OCI-LY1 (cell line): ENCODE measurements around the gene PNPLA7.
"Not testable (repeated sequence)": the region's sequence is repeated elsewhere in the genome, so short reads cannot be mapped to it uniquely, and the experiment has no call there.

ENCODE experiments used
- H2AFZ ChIP-seq: fragments of 200-600 bp; sonication (generic), shearing (Covaris generic); 2 replicates; pipeline ENCODE4 v1.6.0; 2014; ENCODE audit warnings: antibody characterized with exemption, mild to moderate bottlenecking, low read length
- H3F3A ChIP-seq: fragments of 200-600 bp; sonication (generic), shearing (Covaris generic); 2 replicates; pipeline ENCODE4 v1.6.0; 2014; ENCODE audit warnings: mild to moderate bottlenecking, antibody characterized with exemption, low read length, moderate library complexity; ENCODE audit not compliant: insufficient read depth
- H3K27ac ChIP-seq: fragments of 200-600 bp; sonication (generic); 2 replicates; pipeline ENCODE4 v1.5.1; 2014; ENCODE audit warnings: low read length, mixed run types, mild to moderate bottlenecking, low read depth; ENCODE audit not compliant: poor library complexity, severe bottlenecking
- H3K27me3 ChIP-seq: fragments of 200-600 bp; sonication (generic); 2 replicates; pipeline ENCODE4 v1.6.0; 2014; ENCODE audit warnings: antibody characterized with exemption, mild to moderate bottlenecking, low read length, moderate library complexity; ENCODE audit not compliant: insufficient read depth
- H3K36me3 ChIP-seq: fragments of 200-600 bp; sonication (generic); 2 replicates; pipeline ENCODE4 v1.6.1; 2014; ENCODE audit warnings: mild to moderate bottlenecking, antibody characterized with exemption, low read length, moderate library complexity, mixed read lengths; ENCODE audit not compliant: insufficient read depth
- H3K4me1 ChIP-seq: fragments of 200-600 bp; sonication (generic); 2 replicates; pipeline ENCODE4 v1.5.1; 2014; ENCODE audit warnings: mild to moderate bottlenecking, low read length, moderate library complexity; ENCODE audit not compliant: insufficient read depth, severe bottlenecking
- H3K4me2 ChIP-seq: fragments of 200-600 bp; sonication (generic), shearing (Covaris generic); 2 replicates; pipeline ENCODE4 v1.6.1; 2014; ENCODE audit warnings: low read length
- H3K4me3 ChIP-seq: fragments of 200-600 bp; sonication (generic); 2 replicates; pipeline ENCODE4 v1.5.1; 2014; ENCODE audit warnings: low read length, low read depth, mild to moderate bottlenecking, mixed read lengths; ENCODE audit not compliant: poor library complexity, severe bottlenecking
- H3K79me2 ChIP-seq: fragments of 200-600 bp; shearing (Covaris generic); 2 replicates; pipeline ENCODE4 v1.6.1; 2016; ENCODE audit warnings: mixed run types, low read length, mixed read lengths; ENCODE audit not compliant: insufficient read depth
- H3K9ac ChIP-seq: fragments of 200-600 bp; sonication (generic), shearing (Covaris generic); 2 replicates; pipeline ENCODE4 v1.6.1; 2014; ENCODE audit warnings: mild to moderate bottlenecking, low read length, mixed read lengths
- H3K9me2 ChIP-seq: fragments of 200-600 bp; sonication (generic), shearing (Covaris generic); 2 replicates; pipeline ENCODE4 v1.6.1; 2014; ENCODE audit warnings: low read depth, mild to moderate bottlenecking, low read length, mixed read lengths
- H3K9me3 ChIP-seq: fragments of 200-600 bp; shearing (Covaris generic); 2 replicates; pipeline ENCODE4 v1.6.1; 2014; ENCODE audit warnings: low read length, mixed read lengths
- H4K20me1 ChIP-seq: fragments of 200-600 bp; sonication (generic), shearing (Covaris generic); 2 replicates; pipeline ENCODE4 v1.6.0; 2016; ENCODE audit warnings: mild to moderate bottlenecking, low read length; ENCODE audit not compliant: insufficient read depth
- EZH2 ChIP-seq: fragments of 200-600 bp; sonication (generic), shearing (Covaris generic); IDR thresholded peaks from 2 replicates; pipeline ENCODE4 v1.8.0; 2017; ENCODE audit warnings: borderline replicate concordance, mixed run types, mild to moderate bottlenecking, antibody characterized with exemption, low read length, moderate library complexity, mixed read lengths
- TF ChIP-seq, protein P1 (sequence below): fragments of 200-600 bp; sonication (generic), shearing (Covaris generic); IDR thresholded peaks from 2 replicates; pipeline ENCODE4 v1.5.1; 2017; ENCODE audit warnings: mild to moderate bottlenecking, antibody characterized with exemption, low read length, moderate library complexity, mixed read lengths

Gene PNPLA7

GRCh38 chr9:137520614-137521404, 29.4 kb downstream of the PNPLA7 start:
- H3K79me2 ChIP-seq: no peaks in the 10 kb centered on the region
- H3K9ac ChIP-seq: no peak overlapping the region
- no peaks in the 10 kb centered on the region for H3K9me2 ChIP-seq
- H3K4me2 ChIP-seq: no peak overlapping the region
- no peak overlapping the region for H3K4me3 ChIP-seq
- H3K36me3 ChIP-seq: no peaks in the 10 kb centered on the region
- no peaks in the 10 kb centered on the region for H4K20me1 ChIP-seq
- no peak for TF ChIP-seq EZH2
- TF ChIP-seq, protein P1, sequence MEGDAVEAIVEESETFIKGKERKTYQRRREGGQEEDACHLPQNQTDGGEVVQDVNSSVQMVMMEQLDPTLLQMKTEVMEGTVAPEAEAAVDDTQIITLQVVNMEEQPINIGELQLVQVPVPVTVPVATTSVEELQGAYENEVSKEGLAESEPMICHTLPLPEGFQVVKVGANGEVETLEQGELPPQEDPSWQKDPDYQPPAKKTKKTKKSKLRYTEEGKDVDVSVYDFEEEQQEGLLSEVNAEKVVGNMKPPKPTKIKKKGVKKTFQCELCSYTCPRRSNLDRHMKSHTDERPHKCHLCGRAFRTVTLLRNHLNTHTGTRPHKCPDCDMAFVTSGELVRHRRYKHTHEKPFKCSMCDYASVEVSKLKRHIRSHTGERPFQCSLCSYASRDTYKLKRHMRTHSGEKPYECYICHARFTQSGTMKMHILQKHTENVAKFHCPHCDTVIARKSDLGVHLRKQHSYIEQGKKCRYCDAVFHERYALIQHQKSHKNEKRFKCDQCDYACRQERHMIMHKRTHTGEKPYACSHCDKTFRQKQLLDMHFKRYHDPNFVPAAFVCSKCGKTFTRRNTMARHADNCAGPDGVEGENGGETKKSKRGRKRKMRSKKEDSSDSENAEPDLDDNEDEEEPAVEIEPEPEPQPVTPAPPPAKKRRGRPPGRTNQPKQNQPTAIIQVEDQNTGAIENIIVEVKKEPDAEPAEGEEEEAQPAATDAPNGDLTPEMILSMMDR: no peak
- no peaks in the 10 kb centered on the region for H3F3A ChIP-seq
- peaks cover 4% of the 10 kb centered on the region for H3K4me1 ChIP-seq
- no peaks in the 10 kb centered on the region for H3K27me3 ChIP-seq
- no peak overlapping the region for H3K27ac ChIP-seq
- no peak overlapping the region for H2AFZ ChIP-seq
- no peaks in the 10 kb centered on the region for H3K9me3 ChIP-seq

DNA sequence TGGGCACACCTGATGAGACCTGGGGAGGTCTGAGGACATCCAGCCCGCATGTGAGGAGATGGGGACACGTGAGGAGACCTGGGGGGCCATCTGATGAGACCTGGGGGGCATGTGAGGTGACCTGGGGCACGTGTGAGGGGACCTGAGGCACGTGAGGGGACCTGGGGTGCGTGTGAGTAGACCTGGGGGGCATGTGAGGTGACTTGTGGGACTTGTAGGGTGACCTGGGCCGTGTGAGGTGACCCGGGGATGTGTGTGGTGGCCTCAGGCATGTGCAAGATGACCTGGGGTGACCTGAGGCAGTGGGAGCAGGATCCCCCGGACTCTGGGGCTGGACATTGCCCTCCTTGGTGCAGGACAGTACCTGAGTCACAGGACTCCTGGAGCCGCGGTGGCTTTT, 30.6 kb downstream of the PNPLA7 start:
- Histone ChIP-seq H3K27me3 (no peaks in the 10 kb centered on the region), H3F3A (no peaks in the 10 kb centered on the region), H3K27ac (no peak overlapping the region), H3K4me2 (no peak overlapping the region), H3K9me2 (no peaks in the 10 kb centered on the region), H2AFZ (no peak overlapping the region), H3K36me3 (no peaks in the 10 kb centered on the region), H4K20me1 (no peaks in the 10 kb centered on the region), H3K4me3 (no peak overlapping the region), H3K79me2 (no peaks in the 10 kb centered on the region), H3K9ac (no peak overlapping the region), H3K4me1 (no peaks in the 10 kb centered on the region), H3K9me3 (no peaks in the 10 kb centered on the region)
- TF ChIP-seq EZH2: no peak
- TF ChIP-seq, protein P1: no peak

- H2AFZ ChIP-seq, H3K36me3 ChIP-seq, H3K27ac ChIP-seq, H3K4me2 ChIP-seq, H4K20me1 ChIP-seq, H3K9me3 ChIP-seq, H3K4me3 ChIP-seq, H3F3A ChIP-seq, H3K9me2 ChIP-seq, H3K4me1 ChIP-seq, H3K27me3 ChIP-seq, H3K79me2 ChIP-seq, H3K9ac ChIP-seq: not testable (repeated sequence)
Observed at GRCh38 chr9:137518661-137519459, 31.3 kb downstream of the PNPLA7 start.
